Smooth muscle cell (in vitro differentiated cells): ENCODE data around the gene CELA2B. TPM values are rescaled to one million over a fixed set of nuclear protein-coding genes. Genes with fewer than 3 reads are reported as not detected.

ENCODE experiments used
- DNase-seq: peaks from one replicate; lab custom pipeline; 2025; ENCODE audit not compliant: unreplicated experiment; lab: John Stamatoyannopoulos, UW
- H2AFZ ChIP-seq: fragments of 200-600 bp; sonication (generic); 2 replicates; pipeline ENCODE4 v1.6.0; 2016; ENCODE audit warnings: antibody characterized with exemption, low read depth, mild to moderate bottlenecking
- H3F3A ChIP-seq: fragments of 200-600 bp; sonication (generic); 2 replicates; pipeline ENCODE4 v1.6.0; 2017; ENCODE audit warnings: antibody characterized with exemption, low read depth
- H3K27ac ChIP-seq: fragments of 200-600 bp; sonication (generic); 2 replicates; pipeline ENCODE4 v1.5.1; 2016; ENCODE audit warnings: low read depth, mild to moderate bottlenecking
- H3K27me3 ChIP-seq: fragments of 200-600 bp; sonication (generic); 2 replicates; pipeline ENCODE4 v1.6.1; 2016; ENCODE audit warnings: low read depth, mild to moderate bottlenecking
- H3K36me3 ChIP-seq: fragments of 200-600 bp; sonication (generic); 2 replicates; pipeline ENCODE4 v1.5.1; 2016; ENCODE audit warnings: low read depth
- H3K4me1 ChIP-seq: fragments of 200-600 bp; sonication (generic); 2 replicates; pipeline ENCODE4 v1.5.1; 2016; ENCODE audit warnings: low read depth
- H3K4me2 ChIP-seq: fragments of 200-600 bp; sonication (generic); 2 replicates; pipeline ENCODE4 v1.6.0; 2016; ENCODE audit warnings: mild to moderate bottlenecking
- H3K4me3 ChIP-seq: fragments of 200-600 bp; sonication (generic); 2 replicates; pipeline ENCODE4 v1.5.1; 2016; ENCODE audit warnings: mild to moderate bottlenecking
- H3K79me2 ChIP-seq: fragments of 200-600 bp; sonication (generic); 2 replicates; pipeline ENCODE4 v1.6.0; 2016; ENCODE audit warnings: low read depth, mild to moderate bottlenecking
- H3K9ac ChIP-seq: fragments of 200-600 bp; sonication (generic); 2 replicates; pipeline ENCODE4 v1.6.0; 2016; ENCODE audit warnings: low read depth
- H3K9me3 ChIP-seq: fragments of 200-600 bp; sonication (generic); replicated peaks from 2 replicates; pipeline ENCODE4 v1.5.1; 2016; ENCODE audit warnings: low read depth
- H4K20me1 ChIP-seq: fragments of 200-600 bp; sonication (generic); 2 replicates; pipeline ENCODE4 v1.6.0; 2016; ENCODE audit warnings: low read depth
- WGBS: methylation state at CpG from one replicate; pipeline ENCODE4 v1.1.7; 2016; ENCODE audit warnings: low lambda C conversion rate; 5-methylcytosine and 5-hydroxymethylcytosine counted together
- polyA plus RNA-seq: library from polyadenylated mRNA; unstranded; fragments of >200 nt; fragmentation: Nextera tagmentation; extraction: Ambion mirVana; gene quantifications from 2 replicates; pipeline ENCODE4 v1.2.1, GENCODE V29; 2016
- total RNA-seq: library from RNA; depleted of rRNA; stranded (reverse); fragments of >200 nt; gene quantifications from 2 replicates; pipeline ENCODE4 v1.2.3, GENCODE V29; 2014
- TF ChIP-seq, protein P1 (sequence below): fragments of 200-600 bp; sonication (generic); IDR thresholded peaks from 2 replicates; pipeline ENCODE4 v1.5.1; 2017; ENCODE audit warnings: borderline replicate concordance, mild to moderate bottlenecking, antibody characterized with exemption; ENCODE audit not compliant: insufficient read depth, poor library complexity, severe bottlenecking

Gene CELA2B
- total and polyA plus RNA-seq, 2 experiments from 2014 or later, result not detected

DNA sequence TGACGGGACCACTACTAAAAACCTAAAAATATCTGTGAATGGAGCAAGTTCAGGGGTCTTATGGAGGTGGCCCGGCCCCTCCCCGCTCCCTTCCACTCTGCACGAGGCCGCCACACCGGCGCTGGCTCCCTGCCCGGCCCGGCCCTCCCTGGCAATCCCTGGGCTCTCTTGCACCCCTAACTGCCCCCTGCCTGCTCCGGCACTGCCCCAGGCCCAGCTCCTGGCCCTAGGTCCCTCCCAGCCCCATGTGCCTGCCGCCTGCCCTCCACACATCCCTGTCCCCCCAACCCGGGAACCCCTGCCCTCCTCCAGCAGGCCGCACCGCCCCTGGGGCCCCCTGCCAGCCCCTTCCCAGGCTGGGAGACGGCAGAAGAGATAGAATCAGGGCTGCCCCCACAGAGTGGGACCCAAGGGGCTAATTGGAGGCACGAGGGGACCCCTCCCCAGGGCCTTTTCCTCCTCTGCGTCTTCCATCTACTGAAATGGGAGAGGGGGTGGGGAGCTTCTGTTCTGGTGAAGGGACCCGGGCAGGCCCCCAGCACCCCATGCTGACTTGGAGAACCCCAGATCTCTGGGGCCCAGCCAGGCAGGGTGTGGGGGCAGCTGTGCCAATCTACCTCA lies 47.0 kb upstream of the CELA2B start:
- H3K9ac ChIP-seq, result no peak overlapping the region
- WGBS, result 92% methylated on average over 9 of the region's 18 CpGs
- H3K79me2 ChIP-seq, result no peaks in the 10 kb centered on the region
- H3K4me3 ChIP-seq, result no peak overlapping the region
- H3K27me3 ChIP-seq, result no peaks in the 10 kb centered on the region
- H4K20me1 ChIP-seq, result peaks cover 11% of the 10 kb centered on the region
- no peak overlapping the region for H3K27ac ChIP-seq
- no peak for DNase-seq
- no peak overlapping the region for H2AFZ ChIP-seq
- no peaks in the 10 kb centered on the region for H3K4me1 ChIP-seq
- H3K36me3 ChIP-seq, result no peaks in the 10 kb centered on the region
- no peaks in the 10 kb centered on the region for H3K9me3 ChIP-seq
- H3F3A ChIP-seq, result no peaks in the 10 kb centered on the region
- TF ChIP-seq, protein P1, sequence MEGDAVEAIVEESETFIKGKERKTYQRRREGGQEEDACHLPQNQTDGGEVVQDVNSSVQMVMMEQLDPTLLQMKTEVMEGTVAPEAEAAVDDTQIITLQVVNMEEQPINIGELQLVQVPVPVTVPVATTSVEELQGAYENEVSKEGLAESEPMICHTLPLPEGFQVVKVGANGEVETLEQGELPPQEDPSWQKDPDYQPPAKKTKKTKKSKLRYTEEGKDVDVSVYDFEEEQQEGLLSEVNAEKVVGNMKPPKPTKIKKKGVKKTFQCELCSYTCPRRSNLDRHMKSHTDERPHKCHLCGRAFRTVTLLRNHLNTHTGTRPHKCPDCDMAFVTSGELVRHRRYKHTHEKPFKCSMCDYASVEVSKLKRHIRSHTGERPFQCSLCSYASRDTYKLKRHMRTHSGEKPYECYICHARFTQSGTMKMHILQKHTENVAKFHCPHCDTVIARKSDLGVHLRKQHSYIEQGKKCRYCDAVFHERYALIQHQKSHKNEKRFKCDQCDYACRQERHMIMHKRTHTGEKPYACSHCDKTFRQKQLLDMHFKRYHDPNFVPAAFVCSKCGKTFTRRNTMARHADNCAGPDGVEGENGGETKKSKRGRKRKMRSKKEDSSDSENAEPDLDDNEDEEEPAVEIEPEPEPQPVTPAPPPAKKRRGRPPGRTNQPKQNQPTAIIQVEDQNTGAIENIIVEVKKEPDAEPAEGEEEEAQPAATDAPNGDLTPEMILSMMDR, result no peak
- no peak overlapping the region for H3K4me2 ChIP-seq

DNA sequence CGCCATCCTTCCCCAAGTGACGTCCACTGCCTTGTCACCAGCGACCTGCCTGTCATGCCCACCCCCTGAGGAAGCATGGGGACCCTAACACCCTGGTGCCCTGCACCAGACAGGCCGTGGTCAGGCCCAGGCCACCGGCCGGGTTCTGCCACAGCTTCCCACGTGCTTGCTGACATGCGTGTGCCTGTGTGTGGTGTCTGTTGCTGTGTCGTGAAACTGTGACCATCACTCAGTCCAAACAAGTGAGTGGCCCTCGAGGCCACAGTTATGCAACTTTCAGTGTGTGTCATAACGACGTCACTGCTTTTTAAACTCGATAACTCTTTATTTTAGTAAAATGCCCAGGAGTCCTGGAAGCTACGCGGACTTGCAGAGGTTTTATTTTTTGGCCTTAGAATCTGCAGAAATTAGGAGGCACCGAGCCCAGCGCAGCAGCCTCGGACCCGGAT lies 46.2 kb upstream of the CELA2B start:
- H3K4me2 ChIP-seq, result no peak overlapping the region
- DNase-seq, result no peak

DNA sequence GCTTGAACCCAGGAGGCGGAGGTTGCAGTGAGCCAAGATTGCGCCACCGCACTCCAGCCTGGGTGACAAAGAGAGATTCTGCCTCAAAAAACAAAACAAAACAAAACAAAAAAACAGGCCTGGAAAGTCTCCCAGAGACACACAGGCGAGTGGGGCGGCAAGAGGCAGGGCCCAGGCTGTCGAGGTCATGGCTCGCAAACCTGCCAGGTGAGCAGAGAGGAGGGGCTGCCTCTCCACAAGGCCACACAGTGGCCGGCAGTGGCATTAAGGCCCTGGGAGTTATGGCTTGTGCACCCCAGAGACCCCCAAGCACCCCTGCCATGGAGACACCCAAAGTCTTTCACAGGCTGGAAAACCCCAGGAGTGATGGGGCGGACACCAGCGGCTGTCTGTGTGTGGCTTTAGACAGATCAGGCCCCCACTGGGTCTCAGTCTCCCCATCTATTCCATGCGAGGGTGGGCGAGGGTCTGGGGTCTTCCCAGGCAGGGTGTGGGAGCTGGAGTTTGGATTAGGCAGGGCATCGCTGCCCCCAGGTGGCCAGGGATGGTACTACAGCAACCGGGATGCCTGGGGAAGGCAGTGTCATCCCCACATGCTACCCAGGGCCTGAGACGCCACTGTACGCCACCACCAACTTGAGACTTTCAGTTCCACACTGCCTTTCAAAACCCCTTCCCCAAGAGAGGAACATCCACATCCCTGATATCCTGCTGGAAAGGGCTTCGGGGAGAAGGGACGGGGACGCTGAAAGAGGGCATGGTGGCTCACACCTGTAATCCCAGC lies 44.9 kb upstream of the CELA2B start:
- Histone ChIP-seq H3K4me1 (no peaks in the 10 kb centered on the region), H3K9ac (no peak overlapping the region), H3K4me3 (no peak overlapping the region), H3K9me3 (no peaks in the 10 kb centered on the region), H3K27ac (no peak overlapping the region), H4K20me1 (no peaks in the 10 kb centered on the region), H3F3A (no peaks in the 10 kb centered on the region), H3K4me2 (no peak overlapping the region), H3K79me2 (no peaks in the 10 kb centered on the region), H3K36me3 (no peaks in the 10 kb centered on the region), H2AFZ (no peak overlapping the region), H3K27me3 (no peaks in the 10 kb centered on the region)
- TF ChIP-seq, protein P1, result peak; percentile 97
- 58% methylated on average over 19 of the region's 19 CpGs for WGBS
- DNase-seq, result peak; percentile 44

More for the DNA sequence above, 46.2 kb upstream of the CELA2B start:
- Histone ChIP-seq H3K79me2 (no peaks in the 10 kb centered on the region), H4K20me1 (peaks cover 4% of the 10 kb centered on the region), H3K4me1 (no peaks in the 10 kb centered on the region), H3K27me3 (no peaks in the 10 kb centered on the region), H3F3A (no peaks in the 10 kb centered on the region), H2AFZ (no peak overlapping the region), H3K36me3 (no peaks in the 10 kb centered on the region), H3K27ac (no peak overlapping the region), H3K9ac (no peak overlapping the region), H3K9me3 (no peaks in the 10 kb centered on the region), H3K4me3 (no peak overlapping the region)
- TF ChIP-seq, protein P1, result no peak
- 82% methylated on average over 19 of the region's 19 CpGs for WGBS
